Activated CD4-positive, alpha-beta T cell treated with anti-CD3 and anti-CD28 coated beads for 36 hours (primary cell): ENCODE data around the gene ZNF780A. TPM values are rescaled to one million over a fixed set of nuclear protein-coding genes. Genes with fewer than 3 reads are reported as not detected.

ENCODE experiments used
- ATAC-seq: fragments of 200-7000 bp; cut with Tn5 transposase; one replicate; pipeline ENCODE4 v1.10.0; 2021; ENCODE audit warnings: mild to moderate bottlenecking, moderate library complexity
- CTCF ChIA-PET: fragments of 350-600 bp; sonication (Branson Sonifier 250); formaldehyde crosslinking; loops from one replicate; lab custom pipeline; 2021; ENCODE audit warnings: antibody characterized with exemption; lab: Charles Lee
- POLR2A ChIA-PET: fragments of 350-600 bp; sonication (Branson Sonifier 250); formaldehyde crosslinking; loops from one replicate; lab custom pipeline; 2021; ENCODE audit warnings: antibody characterized with exemption, inconsistent platforms; lab: Charles Lee
- DNase-seq: peaks from one replicate; pipeline ENCODE4 v3.0.0-alpha.2; 2020
- H3K27ac Mint-ChIP-seq: one replicate; pipeline ENCODE4 v1.8.0; 2021; ENCODE audit warnings: mixed read lengths
- H3K27me3 Mint-ChIP-seq: one replicate; pipeline ENCODE4 v1.8.0; 2021; ENCODE audit warnings: mixed read lengths
- H3K36me3 Mint-ChIP-seq: one replicate; pipeline ENCODE4 v1.8.0; 2021; ENCODE audit warnings: low read depth, mixed read lengths
- H3K4me1 Mint-ChIP-seq: one replicate; pipeline ENCODE4 v1.8.0; 2021; ENCODE audit warnings: mixed read lengths
- H3K4me3 Mint-ChIP-seq: one replicate; pipeline ENCODE4 v1.8.0; 2021; ENCODE audit warnings: mild to moderate bottlenecking, moderate library complexity, mixed read lengths
- H3K9me3 Mint-ChIP-seq: one replicate; pipeline ENCODE4 v1.8.0; 2021; ENCODE audit warnings: low read depth, mixed read lengths
- intact Hi-C, 2 experiments: fragments of 100-400 bp; cut with DNase I in 1 of 2; cut with micrococcal nuclease in 1 of 2; formaldehyde crosslinking; loops; one replicate each; pipeline versions ENCODE4 v1.14.2 to v1.15.1; 2022 to 2024; cut with DNase I, micrococcal nuclease
- total RNA-seq, 2 experiments: library from RNA; stranded (reverse); gene quantifications; one replicate each; pipeline ENCODE4 v1.2.3, GENCODE V29; 2021

ZNF780A gene
- total RNA-seq, 2 experiments from 2014 or later, result 19.2 to 19.4 TPM

- POLR2A ChIA-PET, result no interaction called here
- intact Hi-C loops, result no loop called here
- CTCF ChIA-PET, result no interaction called here
These were observed 9.3 kb downstream of the ZNF780A start for GRCh38 chr19:40081411-40081810.

GRCh38 chr19:40080289-40080688 is 10.5 kb downstream of the ZNF780A start:
- intact Hi-C loops, result no loop called here
- Mint-ChIP-seq H3K4me1 (no peaks in the 10 kb centered on the region), H3K27ac (no peak overlapping the region), H3K4me3 (no peak overlapping the region), H3K9me3 (peaks cover 38% of the 10 kb centered on the region), H3K27me3 (no peaks in the 10 kb centered on the region), H3K36me3 (peaks cover 87% of the 10 kb centered on the region)
- ChIA-PET POLR2A (no interaction called here), CTCF (interaction anchor here (0.7 to 0.8 kb wide), 2 partner anchors 15 to 397 kb away, joined by 3 read pairs; no protein-coding TSS in a partner anchor)
- no peak for DNase-seq
- ATAC-seq, result no peak

More at GRCh38 chr19:40081411-40081810, 9.3 kb downstream of the ZNF780A start:
- DNase-seq (no peak), ATAC-seq (no peak)
- H3K27ac Mint-ChIP-seq, result no peak overlapping the region
- H3K4me3 Mint-ChIP-seq, result no peak overlapping the region
- H3K36me3 Mint-ChIP-seq, result peaks cover 76% of the 10 kb centered on the region
- H3K9me3 Mint-ChIP-seq, result peaks cover 29% of the 10 kb centered on the region
- H3K4me1 Mint-ChIP-seq, result no peaks in the 10 kb centered on the region
- H3K27me3 Mint-ChIP-seq, result no peaks in the 10 kb centered on the region

GRCh38 chr19:40078377-40078776 is 12.4 kb downstream of the ZNF780A start:
- Mint-ChIP-seq H3K4me1 (no peaks in the 10 kb centered on the region), H3K36me3 (peaks cover 95% of the 10 kb centered on the region), H3K4me3 (no peak overlapping the region), H3K27me3 (no peaks in the 10 kb centered on the region), H3K27ac (no peak overlapping the region), H3K9me3 (peaks cover 55% of the 10 kb centered on the region)
- no peak for ATAC-seq
- CTCF ChIA-PET, result interaction anchor here (0.6 to 1.1 kb wide), 3 partner anchors 9 to 120 kb away, joined by 3 to 5 read pairs (median 4); no protein-coding TSS in a partner anchor
- intact Hi-C loops, result no loop called here
- no peak for DNase-seq
- POLR2A ChIA-PET, result no interaction called here

GRCh38 chr19:40070058-40070457 is 20.7 kb downstream of the ZNF780A start:
- DNase-seq, result no peak
- intact Hi-C loops, result loop anchor here in 1 of 2 experiments (5.0 kb wide), 1 partner anchor 63 kb away; no protein-coding TSS in a partner anchor
- H3K9me3 Mint-ChIP-seq, result peaks cover 28% of the 10 kb centered on the region
- H3K4me3 Mint-ChIP-seq, result no peak overlapping the region
- no peak overlapping the region for H3K27ac Mint-ChIP-seq
- no peak for ATAC-seq
- ChIA-PET POLR2A (no interaction called here), CTCF (no interaction called here)
- H3K27me3 Mint-ChIP-seq, result no peaks in the 10 kb centered on the region
- H3K36me3 Mint-ChIP-seq, result peaks cover 30% of the 10 kb centered on the region
- no peaks in the 10 kb centered on the region for H3K4me1 Mint-ChIP-seq

- H3K4me3 Mint-ChIP-seq, result no peak overlapping the region
- DNase-seq, result no peak
- peaks cover 8% of the 10 kb centered on the region for H3K27me3 Mint-ChIP-seq
- ChIA-PET CTCF (no interaction called here), POLR2A (no interaction called here)
- intact Hi-C loops, result no loop called here
- peaks cover 12% of the 10 kb centered on the region for H3K4me1 Mint-ChIP-seq
- peaks cover 8% of the 10 kb centered on the region for H3K36me3 Mint-ChIP-seq
- peaks cover 24% of the 10 kb centered on the region for H3K9me3 Mint-ChIP-seq
- no peak overlapping the region for H3K27ac Mint-ChIP-seq
- ATAC-seq, result no peak
These were observed 31.1 kb downstream of the ZNF780A start for GRCh38 chr19:40059624-40060023.

GRCh38 chr19:40057166-40057565 is 33.6 kb downstream of the ZNF780A start:
- peak overlapping the region; percentile 93 for H3K4me3 Mint-ChIP-seq
- DNase-seq (no peak), ATAC-seq (no peak)
- ChIA-PET POLR2A (no interaction called here), CTCF (interaction anchor here (1.0 to 1.6 kb wide), 4 partner anchors 9 to 139 kb away, joined by 3 to 4 read pairs (median 4); partner anchors contain the start of gene PSMC4)
- peaks cover 8% of the 10 kb centered on the region for H3K27me3 Mint-ChIP-seq
- H3K27ac Mint-ChIP-seq, result peak overlapping the region; percentile 97
- intact Hi-C loops, result no loop called here
- peaks cover 36% of the 10 kb centered on the region for H3K4me1 Mint-ChIP-seq
- peaks cover 14% of the 10 kb centered on the region for H3K9me3 Mint-ChIP-seq
- H3K36me3 Mint-ChIP-seq, result peaks cover 23% of the 10 kb centered on the region

- peak overlapping the region; percentile 93 for H3K4me3 Mint-ChIP-seq
- CTCF ChIA-PET, result interaction anchor here (0.7 to 1.4 kb wide), 7 partner anchors 9 to 140 kb away, joined by 3 to 7 read pairs (median 3); partner anchors contain the start of genes PSMC4 and ZNF780A
- intact Hi-C loops, result loop anchor here (1.0 kb wide), 4 partner anchors 34 to 85 kb away; partner anchors contain the start of genes PSMC4 (in 1 of the 2), ZNF546 (in 1 of the 2) and ZNF780A (in 1 of the 2)
These were observed 34.2 kb downstream of the ZNF780A start for GRCh38 chr19:40056505-40056904.

GRCh38 chr19:40055832-40056504 is 34.8 kb downstream of the ZNF780A start, which contains the start of gene ZNF780B:
ZNF780B (minus strand) TSS chr19:40056231; CDS start chr19:40050332, 5,899 bp downstream.
- Mint-ChIP-seq H3K9me3 (peaks cover 12% of the 10 kb centered on the region), H3K27ac (peak within 1 kb of the TSS; percentile 97), H3K27me3 (peaks cover 8% of the 10 kb centered on the region), H3K36me3 (peaks cover 27% of the 10 kb centered on the region), H3K4me1 (peaks cover 38% of the 10 kb centered on the region), H3K4me3 (peak within 1 kb of the TSS; percentile 93)
- CTCF ChIA-PET, result interaction anchor here (0.7 to 1.4 kb wide), 6 partner anchors 10 to 104 kb away, joined by 3 to 7 read pairs (median 4); partner anchors contain the start of genes PSMC4 and ZNF780A
- peak; percentile 93 for ATAC-seq
- peak; percentile 84 for DNase-seq
- POLR2A ChIA-PET, result interaction anchor here (0.7 to 1.1 kb wide), 3 partner anchors 35 to 86 kb away, joined by 3 to 6 read pairs (median 3); partner anchors contain the start of gene ZNF780A
- intact Hi-C loops, result loop anchor here (1.0 kb wide), 4 partner anchors 34 to 85 kb away; partner anchors contain the start of genes PSMC4 (in 1 of the 2), ZNF546 (in 1 of the 2) and ZNF780A (in 1 of the 2)

More at GRCh38 chr19:40056505-40056904, 34.2 kb downstream of the ZNF780A start:
- no peak for ATAC-seq
- no peak for DNase-seq
- POLR2A ChIA-PET, result interaction anchor here (1.0 to 1.1 kb wide), 2 partner anchors 35 to 86 kb away, joined by 3 read pairs; partner anchors contain the start of gene ZNF780A
- H3K27me3 Mint-ChIP-seq, result peaks cover 8% of the 10 kb centered on the region
- H3K4me1 Mint-ChIP-seq, result peaks cover 38% of the 10 kb centered on the region
- peak overlapping the region; percentile 97 for H3K27ac Mint-ChIP-seq
- peaks cover 13% of the 10 kb centered on the region for H3K9me3 Mint-ChIP-seq
- H3K36me3 Mint-ChIP-seq, result peaks cover 26% of the 10 kb centered on the region

GRCh38 chr19:40055049-40055448 is 35.7 kb downstream of the ZNF780A start:
- H3K27me3 Mint-ChIP-seq, result peaks cover 5% of the 10 kb centered on the region
- peaks cover 34% of the 10 kb centered on the region for H3K36me3 Mint-ChIP-seq
- DNase-seq (no peak), ATAC-seq (no peak)
- peaks cover 38% of the 10 kb centered on the region for H3K4me1 Mint-ChIP-seq
- ChIA-PET CTCF (interaction anchor here (1.4 kb wide), 2 partner anchors 17 to 85 kb away, joined by 3 to 7 read pairs; partner anchors contain the start of gene PSMC4), POLR2A (interaction anchor here (0.7 kb wide), 3 partner anchors 75 to 719 kb away, joined by 3 to 6 read pairs (median 3); no protein-coding TSS in a partner anchor)
- peak overlapping the region; percentile 93 for H3K4me3 Mint-ChIP-seq
- H3K9me3 Mint-ChIP-seq, result peaks cover 11% of the 10 kb centered on the region
- intact Hi-C loops, result no loop called here
- peak overlapping the region; percentile 97 for H3K27ac Mint-ChIP-seq

GRCh38 chr19:40054632-40055031 is 36.1 kb downstream of the ZNF780A start:
- no peak overlapping the region for H3K27ac Mint-ChIP-seq
- peaks cover 38% of the 10 kb centered on the region for H3K4me1 Mint-ChIP-seq
- H3K27me3 Mint-ChIP-seq, result peaks cover 1% of the 10 kb centered on the region
- POLR2A ChIA-PET, result interaction anchor here (0.7 kb wide), 2 partner anchors 76 to 718 kb away, joined by 3 read pairs; no protein-coding TSS in a partner anchor
- ATAC-seq (no peak), DNase-seq (no peak)
- peaks cover 34% of the 10 kb centered on the region for H3K36me3 Mint-ChIP-seq
- intact Hi-C loops, result no loop called here
- CTCF ChIA-PET, result interaction anchor here (0.9 to 1.4 kb wide), 2 partner anchors 18 to 56 kb away, joined by 3 read pairs; no protein-coding TSS in a partner anchor
- peaks cover 7% of the 10 kb centered on the region for H3K9me3 Mint-ChIP-seq
- H3K4me3 Mint-ChIP-seq, result peak overlapping the region; percentile 93

- H3K9me3 Mint-ChIP-seq, result peaks cover 3% of the 10 kb centered on the region
- ChIA-PET CTCF (interaction anchor here (0.9 kb wide), 1 partner anchor 57 kb away, joined by 3 read pairs; no protein-coding TSS in a partner anchor), POLR2A (no interaction called here)
- no peaks in the 10 kb centered on the region for H3K27me3 Mint-ChIP-seq
- ATAC-seq (no peak), DNase-seq (no peak)
- peaks cover 42% of the 10 kb centered on the region for H3K36me3 Mint-ChIP-seq
- peak overlapping the region; percentile 4 for H3K4me3 Mint-ChIP-seq
- no peak overlapping the region for H3K27ac Mint-ChIP-seq
- H3K4me1 Mint-ChIP-seq, result peaks cover 38% of the 10 kb centered on the region
- intact Hi-C loops, result no loop called here
These were observed 37.3 kb downstream of the ZNF780A start for GRCh38 chr19:40053491-40053890.
